Gastrocnemius medialis (tissue), 4 donors: ENCODE measurements around the gene SLC25A22. TPM values are rescaled to one million over a fixed set of nuclear protein-coding genes. Genes with fewer than 3 reads are reported as not detected.

Experiments used
- ATAC-seq, 2 donors: fragments of 150-250 bp; one replicate each; pipeline ENCODE4 v1.9.1; 2016
- DNase-seq, 2 donors: peaks; one replicate each; pipeline ENCODE4 v3.0.0-alpha.2; 2019
- H3K27ac ChIP-seq, 4 donors: fragments of 200-600 bp; sonication (generic); 1 replicate in 1 of 4; 2 replicates in 3 of 4; pipeline ENCODE4 v1.5.1; 2016 to 2018; ENCODE audit warnings: mild to moderate bottlenecking in 2 of 4, moderate library complexity in 1 of 4
- H3K27me3 ChIP-seq, 3 donors: fragments of 200-600 bp; sonication (generic) in 2 of 3; 1 replicate in 1 of 3; 2 replicates in 2 of 3; pipeline versions ENCODE4 v1.5.1 to v1.6.0; 2016 to 2019; ENCODE audit warnings: mild to moderate bottlenecking in 1 of 3, moderate library complexity in 1 of 3
- H3K36me3 ChIP-seq, 2 donors: fragments of 200-600 bp; sonication (generic) in 1 of 2; one replicate each; pipeline ENCODE4 v1.5.1; 2017 to 2018
- H3K4me1 ChIP-seq, 2 donors: fragments of 200-600 bp; sonication (generic) in 1 of 2; one replicate each; pipeline ENCODE4 v1.5.1; 2016 to 2017; ENCODE audit warnings: mild to moderate bottlenecking in 2 of 2
- H3K4me3 ChIP-seq, 4 donors: fragments of 200-600 bp; sonication (generic) in 3 of 4; 1 replicate in 1 of 4; 2 replicates in 3 of 4; pipeline ENCODE4 v1.5.1; 2016 to 2019; ENCODE audit warnings: mild to moderate bottlenecking in 2 of 4
- H3K9me3 ChIP-seq, 3 donors: fragments of 200-600 bp; sonication (generic) in 2 of 3; 1 replicate in 1 of 3; 2 replicates in 2 of 3; pipeline ENCODE4 v1.5.1; 2016 to 2019
- POLR2A ChIP-seq, 2 donors: fragments of 450-650 bp; IDR thresholded peaks; one replicate each; pipeline ENCODE4 v1.6.1; 2017; ENCODE audit warnings: antibody characterized with exemption in 2 of 2, mild to moderate bottlenecking in 2 of 2, moderate library complexity in 2 of 2
- in situ Hi-C, 4 donors: fragments of 200-750 bp; cut with MboI; loops; one replicate each; pipeline versions ENCODE4 v1.15.0 to v1.8.0; 2017; ENCODE audit warnings: low sequenced_read_pairs in 4 of 4
- intact Hi-C: fragments of 100-400 bp; cut with DNase I; formaldehyde crosslinking; loops from one replicate; pipeline ENCODE4 v1.15.1; 2023; ENCODE audit warnings: low total_unique reads
- total RNA-seq, 4 donors: library from RNA; depleted of rRNA; stranded (reverse); fragments of >200 nt; gene quantifications; one replicate each; pipeline versions ENCODE4 v1.1.0 to v1.2.3, GENCODE V29; 2016
- TF ChIP-seq, protein P1 (sequence below), 5 experiments: fragments of 450-650 bp in 3 of 5; fragments of 200-600 bp in 2 of 5; sonication (generic) in 2 of 5; IDR thresholded peaks in 4 of 5; conservative IDR thresholded peaks in 1 of 5; 1 replicate in 4 of 5; 2 replicates in 1 of 5; pipeline ENCODE4 v1.5.1; 2016 to 2019; ENCODE audit warnings: antibody characterized with exemption in 5 of 5, mild to moderate bottlenecking in 3 of 5, moderate library complexity in 3 of 5

The SLC25A22 gene
- total RNA-seq, 4 donors from 2014 or later = 0.80 to 1.5 (median 1.0) TPM; not detected in 1

DNA sequence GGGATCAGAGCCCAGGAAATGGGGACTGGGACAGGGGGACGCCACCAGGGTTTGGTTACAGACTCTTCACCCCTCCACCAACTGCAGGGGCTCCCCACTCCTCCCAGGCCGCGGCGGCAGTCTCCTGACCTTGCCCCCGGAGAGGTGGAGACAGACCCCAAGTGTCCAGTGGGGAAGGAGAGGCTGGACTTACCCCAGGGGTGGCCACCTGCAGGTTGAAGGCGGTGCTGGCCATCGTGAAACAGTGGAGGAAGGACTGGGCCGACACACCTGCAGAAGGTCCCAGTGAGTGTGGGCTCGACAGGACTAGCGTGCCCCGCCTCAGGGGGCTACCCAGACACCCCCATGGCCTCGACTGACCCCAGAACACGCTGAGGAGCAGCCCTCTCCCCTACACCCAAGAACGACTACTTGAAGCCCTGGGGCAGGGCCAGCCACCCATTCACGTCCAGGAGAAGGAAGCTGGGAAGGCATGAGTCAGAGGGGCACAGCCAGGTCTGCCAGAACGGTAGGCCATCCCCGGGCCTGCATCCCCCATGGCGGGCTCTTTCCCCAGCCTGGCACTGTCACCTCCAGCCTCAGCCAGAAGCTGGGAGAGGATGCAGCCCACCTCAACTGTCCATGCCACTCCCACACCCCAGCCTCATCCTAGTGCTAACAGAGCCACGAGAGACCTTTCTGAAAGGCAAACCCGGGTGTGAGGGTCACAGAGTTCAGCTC lies 23.0 kb downstream of the SLC25A22 start:
- Histone ChIP-seq H3K9me3 (no peaks in the 10 kb centered on the region), H3K4me3 (no peak overlapping the region), H3K4me1 (peaks cover 17 to 26% of the 10 kb centered on the region in 2 donors), H3K27ac (no peak overlapping the region), H3K27me3 (no peaks in the 10 kb centered on the region), H3K36me3 (peaks cover 0 to 24% of the 10 kb centered on the region in 2 donors)
- ATAC-seq (no peak), DNase-seq (no peak)
- TF ChIP-seq POLR2A (IDR thresholded peaks at IDR 0.05) = no peak
- TF ChIP-seq, protein P1, sequence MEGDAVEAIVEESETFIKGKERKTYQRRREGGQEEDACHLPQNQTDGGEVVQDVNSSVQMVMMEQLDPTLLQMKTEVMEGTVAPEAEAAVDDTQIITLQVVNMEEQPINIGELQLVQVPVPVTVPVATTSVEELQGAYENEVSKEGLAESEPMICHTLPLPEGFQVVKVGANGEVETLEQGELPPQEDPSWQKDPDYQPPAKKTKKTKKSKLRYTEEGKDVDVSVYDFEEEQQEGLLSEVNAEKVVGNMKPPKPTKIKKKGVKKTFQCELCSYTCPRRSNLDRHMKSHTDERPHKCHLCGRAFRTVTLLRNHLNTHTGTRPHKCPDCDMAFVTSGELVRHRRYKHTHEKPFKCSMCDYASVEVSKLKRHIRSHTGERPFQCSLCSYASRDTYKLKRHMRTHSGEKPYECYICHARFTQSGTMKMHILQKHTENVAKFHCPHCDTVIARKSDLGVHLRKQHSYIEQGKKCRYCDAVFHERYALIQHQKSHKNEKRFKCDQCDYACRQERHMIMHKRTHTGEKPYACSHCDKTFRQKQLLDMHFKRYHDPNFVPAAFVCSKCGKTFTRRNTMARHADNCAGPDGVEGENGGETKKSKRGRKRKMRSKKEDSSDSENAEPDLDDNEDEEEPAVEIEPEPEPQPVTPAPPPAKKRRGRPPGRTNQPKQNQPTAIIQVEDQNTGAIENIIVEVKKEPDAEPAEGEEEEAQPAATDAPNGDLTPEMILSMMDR (IDR thresholded peaks at IDR 0.05 in 4 of 5, conservative IDR thresholded peaks at IDR 0.05 in 1 of 5) = no peak
- intact Hi-C loops = no loop called here
- in situ Hi-C loops = no loop called here

DNA sequence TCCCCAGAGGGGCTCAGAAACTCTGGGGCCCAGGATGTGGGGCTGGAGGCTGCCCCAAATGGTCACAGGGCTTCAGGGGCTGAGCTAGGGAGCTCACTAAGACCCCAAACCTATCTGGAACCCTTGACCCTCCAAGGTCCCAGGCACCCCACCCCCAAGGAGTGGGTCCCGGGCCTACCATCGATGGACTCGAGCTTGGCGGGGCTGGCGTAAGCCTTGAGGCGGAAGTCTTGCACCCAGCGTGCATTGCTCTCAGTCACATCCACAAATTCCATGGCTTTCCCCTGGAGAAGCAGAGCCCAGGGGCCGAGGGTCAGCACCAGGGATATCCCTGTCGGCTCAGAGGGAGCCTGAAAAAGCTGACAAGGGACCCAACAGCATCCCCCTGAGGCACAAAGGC lies 24.3 kb downstream of the SLC25A22 start:
- H3K4me3 ChIP-seq = no peak overlapping the region
- intact Hi-C loops (no loop called here), in situ Hi-C loops (no loop called here)
- DNase-seq = no peak
- TF ChIP-seq, protein P1 (IDR thresholded peaks at IDR 0.05 in 4 of 5, conservative IDR thresholded peaks at IDR 0.05 in 1 of 5) = no peak
- TF ChIP-seq POLR2A (IDR thresholded peaks at IDR 0.05) = no peak
- H3K9me3 ChIP-seq = no peaks in the 10 kb centered on the region
- peaks cover 0 to 28% of the 10 kb centered on the region in 2 donors for H3K36me3 ChIP-seq
- H3K27ac ChIP-seq = no peak overlapping the region
- H3K27me3 ChIP-seq = no peaks in the 10 kb centered on the region
- H3K4me1 ChIP-seq = peaks cover 17 to 26% of the 10 kb centered on the region in 2 donors
- no peak for ATAC-seq

DNA sequence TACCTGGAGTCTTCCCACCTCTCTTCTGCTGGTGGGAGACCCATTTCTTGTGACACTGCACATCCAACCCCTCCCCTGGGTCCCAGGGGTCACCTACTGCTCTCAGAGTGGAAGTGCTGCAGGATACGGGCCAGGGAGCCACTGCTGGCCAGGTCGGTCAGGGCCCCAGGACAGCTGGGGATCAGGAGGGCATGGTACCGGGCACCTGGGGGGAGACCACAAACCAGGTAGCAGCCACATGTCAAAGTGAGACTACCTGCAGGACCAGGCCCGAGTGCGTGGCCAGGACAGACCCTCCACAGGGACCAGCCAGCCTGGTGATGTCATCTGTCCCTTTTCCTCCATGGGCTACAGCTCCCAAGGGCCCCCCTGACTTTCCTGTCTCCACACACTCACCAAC lies 24.7 kb downstream of the SLC25A22 start:
- ATAC-seq (no peak), DNase-seq (no peak)
- Histone ChIP-seq H3K36me3 (peaks cover 0 to 28% of the 10 kb centered on the region in 2 donors), H3K4me1 (peaks cover 17 to 25% of the 10 kb centered on the region in 2 donors), H3K4me3 (no peak overlapping the region), H3K27ac (no peak overlapping the region), H3K27me3 (no peaks in the 10 kb centered on the region), H3K9me3 (no peaks in the 10 kb centered on the region)
- no peak for TF ChIP-seq POLR2A (IDR thresholded peaks at IDR 0.05)
- TF ChIP-seq, protein P1 (IDR thresholded peaks at IDR 0.05 in 4 of 5, conservative IDR thresholded peaks at IDR 0.05 in 1 of 5) = no peak
- in situ Hi-C loops = no loop called here
- intact Hi-C loops = no loop called here

DNA sequence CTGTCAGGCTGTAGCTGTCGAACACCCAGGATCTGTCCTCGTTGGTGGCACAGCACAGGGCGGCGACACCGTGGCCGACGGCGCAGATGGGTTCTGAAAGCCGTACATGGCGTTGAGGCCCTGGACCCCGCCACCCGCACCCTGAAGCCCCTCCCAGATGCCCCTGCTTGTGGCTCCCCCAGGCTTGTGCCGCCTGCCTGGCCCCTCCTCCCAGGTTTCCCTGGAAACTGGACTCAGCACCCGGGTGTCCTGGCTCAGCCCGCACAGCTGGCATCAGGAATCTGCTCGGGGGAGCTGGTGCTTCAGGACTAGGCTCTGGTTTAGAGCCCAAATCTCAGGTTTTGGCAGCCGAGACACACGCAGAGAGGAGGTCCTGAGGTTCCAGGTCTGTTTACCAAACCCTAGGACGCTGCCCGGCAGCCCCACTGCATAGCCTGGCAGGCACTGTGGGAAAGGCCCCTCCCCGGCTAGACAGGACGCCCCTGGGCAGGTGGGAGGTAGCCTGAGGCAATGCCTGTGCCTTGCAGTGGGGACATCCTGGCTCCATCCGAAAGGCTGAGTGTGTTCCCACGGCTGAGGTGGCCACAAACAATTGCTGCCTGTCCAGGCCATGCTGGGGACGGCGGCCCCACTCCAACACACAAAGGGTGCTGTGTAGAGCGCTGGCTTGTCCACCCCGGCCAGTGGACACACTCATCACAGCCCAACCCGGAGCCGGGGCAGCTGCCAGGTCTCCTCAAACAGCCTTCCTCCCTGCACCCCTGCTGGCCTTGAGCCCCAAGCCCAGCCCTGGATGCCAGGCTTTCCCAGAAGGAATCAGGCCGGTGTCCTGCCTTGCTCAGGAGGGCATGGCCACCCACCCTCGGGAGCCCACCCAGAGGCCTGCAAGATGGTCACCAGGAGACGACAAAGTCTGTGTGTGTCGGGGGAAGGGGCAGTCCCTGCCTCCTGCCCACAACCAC lies 25.4 kb downstream of the SLC25A22 start:
- intact Hi-C loops = no loop called here
- Histone ChIP-seq H3K4me1 (peaks cover 13 to 18% of the 10 kb centered on the region in 2 donors), H3K4me3 (no peak overlapping the region), H3K27me3 (no peaks in the 10 kb centered on the region), H3K36me3 (peaks cover 0 to 28% of the 10 kb centered on the region in 2 donors), H3K9me3 (no peaks in the 10 kb centered on the region), H3K27ac (no peak overlapping the region)
- TF ChIP-seq POLR2A (IDR thresholded peaks at IDR 0.05) = no peak
- TF ChIP-seq, protein P1 (IDR thresholded peaks at IDR 0.05 in 4 of 5, conservative IDR thresholded peaks at IDR 0.05 in 1 of 5) = no peak
- DNase-seq (no peak), ATAC-seq (no peak)
- in situ Hi-C loops = no loop called here
